ENCODE results near the gene TACO1.

- TF ChIP-seq, protein P1, sequence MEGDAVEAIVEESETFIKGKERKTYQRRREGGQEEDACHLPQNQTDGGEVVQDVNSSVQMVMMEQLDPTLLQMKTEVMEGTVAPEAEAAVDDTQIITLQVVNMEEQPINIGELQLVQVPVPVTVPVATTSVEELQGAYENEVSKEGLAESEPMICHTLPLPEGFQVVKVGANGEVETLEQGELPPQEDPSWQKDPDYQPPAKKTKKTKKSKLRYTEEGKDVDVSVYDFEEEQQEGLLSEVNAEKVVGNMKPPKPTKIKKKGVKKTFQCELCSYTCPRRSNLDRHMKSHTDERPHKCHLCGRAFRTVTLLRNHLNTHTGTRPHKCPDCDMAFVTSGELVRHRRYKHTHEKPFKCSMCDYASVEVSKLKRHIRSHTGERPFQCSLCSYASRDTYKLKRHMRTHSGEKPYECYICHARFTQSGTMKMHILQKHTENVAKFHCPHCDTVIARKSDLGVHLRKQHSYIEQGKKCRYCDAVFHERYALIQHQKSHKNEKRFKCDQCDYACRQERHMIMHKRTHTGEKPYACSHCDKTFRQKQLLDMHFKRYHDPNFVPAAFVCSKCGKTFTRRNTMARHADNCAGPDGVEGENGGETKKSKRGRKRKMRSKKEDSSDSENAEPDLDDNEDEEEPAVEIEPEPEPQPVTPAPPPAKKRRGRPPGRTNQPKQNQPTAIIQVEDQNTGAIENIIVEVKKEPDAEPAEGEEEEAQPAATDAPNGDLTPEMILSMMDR (IDR thresholded peaks at IDR 0.05 in 4 of 5, conservative IDR thresholded peaks at IDR 0.05 in 1 of 5), result no peak
- no peak for TF ChIP-seq POLR2A (IDR thresholded peaks at IDR 0.05)
Measured at GRCh38 chr17:63555500-63556156, 45.1 kb upstream of the TACO1 start.
